Measurements from ENCODE around the gene CNOT11.
"Not testable (repeated sequence)": the region's sequence is repeated elsewhere in the genome, so short reads cannot be mapped to it uniquely, and the experiment has no call there.

Gene CNOT11

GRCh38 chr2:101310090-101310833, 57.6 kb downstream of the CNOT11 start:
- DNase-seq (ENCODE audit: low read depth in 3 of 3) = no peak

GRCh38 chr2:101310834-101311695, 58.4 kb downstream of the CNOT11 start:
- DNase-seq (ENCODE audit: low read depth in 3 of 3) = no peak

- no peak for DNase-seq (ENCODE audit: low read depth in 3 of 3)
Observed at GRCh38 chr2:101311696-101312017, 59.0 kb downstream of the CNOT11 start.

GRCh38 chr2:101316568-101316967, 63.9 kb downstream of the CNOT11 start:
- not testable (repeated sequence) for DNase-seq (ENCODE audit: low read depth in 3 of 3)

All from stimulated activated CD4-positive, alpha-beta T cell treated with anti-CD3 and anti-CD28 coated beads, TNF-alpha, amount 100 ng/mL, for 4 hours (primary cell).